Hepatocyte (in vitro differentiated cells): ENCODE data around the gene EBNA1BP2.

Source experiments
- CTCF ChIP-seq: fragments of 200-600 bp; sonication (generic); IDR thresholded peaks from 2 replicates; pipeline ENCODE4 v1.5.1; 2016; ENCODE audit warnings: antibody characterized with exemption, mild to moderate bottlenecking; ENCODE audit not compliant: poor library complexity
- EZH2 ChIP-seq: fragments of 200-600 bp; sonication (generic); IDR thresholded peaks from 2 replicates; pipeline ENCODE4 v1.6.1; 2016; ENCODE audit warnings: antibody characterized with exemption, mild to moderate bottlenecking, borderline replicate concordance
- EZH2phosphoT487 ChIP-seq: fragments of 200-600 bp; sonication (generic); IDR thresholded peaks from one replicate; pipeline ENCODE4 v1.6.1; 2018; ENCODE audit warnings: antibody characterized with exemption, mild to moderate bottlenecking, low read depth, moderate library complexity; ENCODE audit not compliant: unreplicated experiment, severe bottlenecking

- no peak for TF ChIP-seq EZH2
- no peak for TF ChIP-seq CTCF
- no peak for TF ChIP-seq EZH2phosphoT487
Measured at GRCh38 chr1:43156026-43156425, 16.1 kb downstream of the EBNA1BP2 start.
